Neuronal stem cell (in vitro differentiated cells): ENCODE measurements around the gene SLC25A4.
"Not testable (repeated sequence)": the region's sequence is repeated elsewhere in the genome, so short reads cannot be mapped to it uniquely, and the experiment has no call there.

Experiments
- DNase-seq: peaks from one replicate; pipeline ENCODE4 v3.0.0-alpha.2; 2013; ENCODE audit warnings: low spot score
- H2AFZ ChIP-seq: one replicate; pipeline ENCODE4 v1.6.1; 2013; ENCODE audit warnings: mild to moderate bottlenecking, low read length, inconsistent platforms
- H2AK5ac ChIP-seq: 2 replicates; pipeline ENCODE4 v1.6.1; 2013; ENCODE audit warnings: low read depth, mild to moderate bottlenecking, inconsistent platforms, low read length, moderate library complexity, mixed read lengths
- H2BK120ac ChIP-seq: 2 replicates; pipeline ENCODE4 v1.6.1; 2013; ENCODE audit warnings: low read depth, mild to moderate bottlenecking, inconsistent platforms, low read length, moderate library complexity, mixed read lengths
- H2BK12ac ChIP-seq: one replicate; pipeline ENCODE4 v1.6.1; 2013; ENCODE audit warnings: low read length, inconsistent platforms
- H2BK15ac ChIP-seq: 2 replicates; pipeline ENCODE4 v1.6.1; 2013; ENCODE audit warnings: mild to moderate bottlenecking, low read length, inconsistent platforms, mixed read lengths
- H2BK5ac ChIP-seq: one replicate; pipeline ENCODE4 v1.6.1; 2013; ENCODE audit warnings: inconsistent platforms, mild to moderate bottlenecking, low read length, moderate library complexity
- H3K14ac ChIP-seq: one replicate; pipeline ENCODE4 v1.6.1; 2013; ENCODE audit warnings: low read length, inconsistent platforms
- H3K18ac ChIP-seq: 2 replicates; pipeline ENCODE4 v1.6.1; 2013; ENCODE audit warnings: low read length, inconsistent platforms
- H3K23ac ChIP-seq: 2 replicates; pipeline ENCODE4 v1.6.1; 2013; ENCODE audit warnings: low read depth, mild to moderate bottlenecking, mixed read lengths, low read length, inconsistent platforms; ENCODE audit not compliant: poor library complexity
- H3K27ac ChIP-seq: replicated peaks from 3 replicates; pipeline ENCODE4 v1.5.1; 2013; ENCODE audit warnings: low read length, inconsistent platforms
- H3K27me3 ChIP-seq, 3 experiments: 2 replicates each; pipeline ENCODE4 v1.6.1; 2013; ENCODE audit warnings: low read length in 3 of 3, mild to moderate bottlenecking in 2 of 3, inconsistent platforms in 1 of 3, low read depth in 1 of 3, mixed read lengths in 1 of 3, moderate library complexity in 1 of 3; ENCODE audit not compliant: control insufficient read depth in 3 of 3, insufficient read depth in 3 of 3
- H3K36me3 ChIP-seq, 2 donors: replicated peaks in 1 of 2; 2 replicates each; pipeline ENCODE4 v1.6.1; 2013; ENCODE audit warnings: low read length in 2 of 2; ENCODE audit not compliant: control insufficient read depth in 2 of 2, insufficient read depth in 2 of 2
- H3K4ac ChIP-seq: 2 replicates; pipeline ENCODE4 v1.6.1; 2013; ENCODE audit warnings: inconsistent platforms, mild to moderate bottlenecking, low read length, moderate library complexity
- H3K4me1 ChIP-seq, 2 donors: 1 replicate in 1 of 2; 2 replicates in 1 of 2; pipeline ENCODE4 v1.6.1; 2013; ENCODE audit warnings: low read length in 2 of 2, low read depth in 1 of 2; ENCODE audit not compliant: control insufficient read depth in 2 of 2, insufficient read depth in 1 of 2
- H3K4me2 ChIP-seq: one replicate; pipeline ENCODE4 v1.6.1; 2013; ENCODE audit warnings: mild to moderate bottlenecking, low read length, inconsistent platforms; ENCODE audit not compliant: insufficient read depth, poor library complexity, severe bottlenecking
- H3K4me3 ChIP-seq, 2 donors: 2 replicates each; pipeline ENCODE4 v1.5.1; 2013; ENCODE audit warnings: low read length in 2 of 2, mild to moderate bottlenecking in 2 of 2, inconsistent platforms in 1 of 2, moderate library complexity in 1 of 2
- H3K79me1 ChIP-seq: one replicate; pipeline ENCODE4 v1.6.1; 2013; ENCODE audit warnings: low read depth, mild to moderate bottlenecking, inconsistent platforms, low read length, moderate library complexity
- H3K9ac ChIP-seq: one replicate; pipeline ENCODE4 v1.6.1; 2013; ENCODE audit warnings: mild to moderate bottlenecking, low read depth, low read length, inconsistent platforms; ENCODE audit not compliant: poor library complexity
- H3K9me3 ChIP-seq, 2 donors: replicated peaks in 1 of 2; 2 replicates each; pipeline versions ENCODE3 to v1.6.1; 2013; ENCODE audit warnings: low read length in 2 of 2, mild to moderate bottlenecking in 2 of 2, inconsistent platforms in 1 of 2, low read depth in 1 of 2, mixed read lengths in 1 of 2, moderate library complexity in 1 of 2; ENCODE audit not compliant: control insufficient read depth in 2 of 2, insufficient read depth in 1 of 2
- H4K8ac ChIP-seq: one replicate; pipeline ENCODE4 v1.6.1; 2013; ENCODE audit warnings: low read depth, mild to moderate bottlenecking, inconsistent platforms, low read length, moderate library complexity
- H4K91ac ChIP-seq: one replicate; pipeline ENCODE4 v1.6.1; 2013; ENCODE audit warnings: low read length, low read depth, mild to moderate bottlenecking, inconsistent platforms; ENCODE audit not compliant: poor library complexity
- WGBS, 2 donors: extraction: QIAGEN DNeasy Blood & Tissue Kit; methylation state at CpG; one replicate each; pipeline ENCODE4 v1.1.7; 2013; ENCODE audit warnings: missing lambda C conversion rate in 2 of 2, mixed read lengths in 1 of 2; ENCODE audit not compliant: insufficient read length in 2 of 2, insufficient replicate concordance in 1 of 2; ENCODE audit errors: extremely low coverage in 2 of 2; 5-methylcytosine and 5-hydroxymethylcytosine counted together

Gene SLC25A4

GRCh38 chr4:185119467-185119866 lies 23.6 kb upstream of the SLC25A4 start:
- H3K9me3 ChIP-seq, H3K79me1 ChIP-seq, H3K4me1 ChIP-seq, H3K18ac ChIP-seq, H4K8ac ChIP-seq, H2AK5ac ChIP-seq, H2BK12ac ChIP-seq, H2BK5ac ChIP-seq, H2AFZ ChIP-seq, H3K36me3 ChIP-seq, DNase-seq, H3K14ac ChIP-seq, H3K4me2 ChIP-seq, H4K91ac ChIP-seq, H3K9ac ChIP-seq, H2BK120ac ChIP-seq, H3K4me3 ChIP-seq, H3K23ac ChIP-seq, H2BK15ac ChIP-seq, H3K4ac ChIP-seq, H3K27ac ChIP-seq: not testable (repeated sequence)
- peaks cover 0 to 50% (median 0%) of the 10 kb centered on the region in 3 experiments for H3K27me3 ChIP-seq
- no CpG with 5 or more reads among the region's 5 CpGs for WGBS, 2 donors

- no peak overlapping the region for H3K27ac ChIP-seq
- H3K9ac ChIP-seq: no peak overlapping the region
- peaks cover 0 to 7% of the 10 kb centered on the region in 2 donors for H3K4me1 ChIP-seq
- H2BK12ac ChIP-seq: no peak overlapping the region
- H3K9me3 ChIP-seq: no peaks in the 10 kb centered on the region
- no peak overlapping the region for H2AFZ ChIP-seq
- no peak overlapping the region for H4K8ac ChIP-seq
- no peak for DNase-seq
- no peak overlapping the region for H2BK15ac ChIP-seq
- no peak overlapping the region for H2AK5ac ChIP-seq
- no peaks in the 10 kb centered on the region for H3K79me1 ChIP-seq
- H3K23ac ChIP-seq: no peak overlapping the region
- H3K18ac ChIP-seq: no peak overlapping the region
- no CpG with 5 or more reads among the region's 3 CpGs for WGBS, 2 donors
- H3K36me3 ChIP-seq: no peaks in the 10 kb centered on the region
- H2BK120ac ChIP-seq: no peak overlapping the region
- no peak overlapping the region for H3K4me3 ChIP-seq
- H3K14ac ChIP-seq: no peak overlapping the region
- no peak overlapping the region for H3K4me2 ChIP-seq
- H2BK5ac ChIP-seq: no peak overlapping the region
- no peak overlapping the region for H4K91ac ChIP-seq
- peaks cover 0 to 55% (median 0%) of the 10 kb centered on the region in 3 experiments for H3K27me3 ChIP-seq
- H3K4ac ChIP-seq: no peak overlapping the region
These were observed 23.0 kb upstream of the SLC25A4 start for GRCh38 chr4:185119927-185120630.

DNA sequence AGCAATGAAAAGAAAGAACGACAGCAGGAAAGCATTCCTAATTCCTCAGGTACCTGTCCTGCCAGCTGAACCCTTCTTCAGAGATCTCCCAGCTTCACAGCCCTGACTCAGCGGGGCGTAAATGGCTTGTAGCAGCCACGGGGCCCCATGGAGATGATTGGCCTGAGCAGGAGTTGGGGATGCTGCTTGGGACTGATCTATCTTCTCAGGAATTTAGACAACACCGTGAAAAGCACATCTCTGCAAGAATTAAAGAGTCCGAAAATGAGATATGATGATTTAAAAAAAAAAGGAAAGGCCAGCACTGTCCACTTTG lies 22.5 kb upstream of the SLC25A4 start:
- Histone ChIP-seq H4K91ac (no peak overlapping the region), H3K27ac (no peak overlapping the region), H2BK120ac (no peak overlapping the region), H3K27me3 (peaks cover 0 to 60% (median 0%) of the 10 kb centered on the region in 3 experiments), H3K14ac (no peak overlapping the region), H3K9ac (no peak overlapping the region), H3K4me3 (no peak overlapping the region), H3K4me1 (peaks cover 0 to 7% of the 10 kb centered on the region in 2 donors), H3K79me1 (no peaks in the 10 kb centered on the region), H3K4ac (no peak overlapping the region), H3K36me3 (no peaks in the 10 kb centered on the region), H3K4me2 (peak overlapping the region; percentile 18), H3K9me3 (no peaks in the 10 kb centered on the region), H3K23ac (no peak overlapping the region), H2BK15ac (no peak overlapping the region), H2BK12ac (no peak overlapping the region), H2AK5ac (no peak overlapping the region), H2BK5ac (no peak overlapping the region), H2AFZ (no peak overlapping the region), H3K18ac (no peak overlapping the region), H4K8ac (no peak overlapping the region)
- no CpG with 5 or more reads among the region's 6 CpGs for WGBS, 2 donors
- no peak for DNase-seq

DNA sequence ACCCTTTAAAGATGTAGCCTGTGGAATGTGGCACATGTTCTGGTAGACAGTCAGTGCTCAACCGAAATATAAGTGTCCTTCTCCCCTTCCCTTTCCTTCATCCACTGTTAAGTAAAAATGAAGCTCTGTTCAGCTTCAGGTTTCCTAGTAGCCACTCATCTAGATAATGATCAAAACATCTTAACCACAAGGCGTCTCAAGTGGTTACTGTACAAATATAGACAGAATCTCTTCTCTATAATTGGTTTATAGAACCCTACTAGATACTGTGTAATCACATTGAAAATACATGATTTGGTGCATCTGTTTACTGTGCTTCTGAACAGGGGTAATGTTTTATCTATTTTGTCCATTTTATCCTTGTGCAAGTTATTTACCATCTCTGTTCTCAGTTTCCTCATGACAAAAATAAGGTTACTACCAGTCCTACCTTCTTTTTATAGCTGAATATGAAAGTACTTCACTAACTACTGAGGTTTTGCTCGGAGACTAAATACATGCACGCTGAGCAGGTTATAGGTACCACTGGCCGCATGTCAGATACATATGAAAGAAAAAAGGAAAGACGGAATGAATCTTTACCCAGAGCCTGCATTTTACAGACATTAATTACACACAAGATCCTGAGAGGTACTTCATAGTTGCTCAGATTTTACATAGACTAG lies 20.3 kb upstream of the SLC25A4 start:
- Histone ChIP-seq H3K9me3 (no peaks in the 10 kb centered on the region), H4K8ac (no peak overlapping the region)
- WGBS, 2 donors: no CpG with 5 or more reads among the region's 6 CpGs

More for the DNA sequence above, 20.3 kb upstream of the SLC25A4 start:
- no peak overlapping the region for H4K91ac ChIP-seq
- no peak overlapping the region for H2BK120ac ChIP-seq
- H3K27me3 ChIP-seq: peaks cover 0 to 69% (median 10%) of the 10 kb centered on the region in 3 experiments
- H2AK5ac ChIP-seq: no peak overlapping the region
- no peak overlapping the region for H3K4me3 ChIP-seq
- no peak overlapping the region for H2BK5ac ChIP-seq
- H3K4me2 ChIP-seq: no peak overlapping the region
- no peak overlapping the region for H2BK12ac ChIP-seq
- DNase-seq: no peak
- H3K79me1 ChIP-seq: no peaks in the 10 kb centered on the region
- H3K14ac ChIP-seq: no peak overlapping the region
- H3K9ac ChIP-seq: no peak overlapping the region
- no peak overlapping the region for H2BK15ac ChIP-seq
- no peak overlapping the region for H3K4ac ChIP-seq
- H2AFZ ChIP-seq: no peak overlapping the region
- H3K4me1 ChIP-seq: peaks cover 0 to 4% of the 10 kb centered on the region in 2 donors
- no peaks in the 10 kb centered on the region for H3K36me3 ChIP-seq
- H3K18ac ChIP-seq: no peak overlapping the region
- H3K27ac ChIP-seq: no peak overlapping the region
- H3K23ac ChIP-seq: no peak overlapping the region
